K562 (cell line): ENCODE measurements around the gene PAX8. TPM values are rescaled to one million over a fixed set of nuclear protein-coding genes. Genes with fewer than 3 reads are reported as not detected.
A peak's percentile ranks its signal among the peaks of the same experiment; 100 is the strongest.

Experiments
- ATAC-seq: fragments of 200-7000 bp; cut with Tn5 transposase; 3 replicates; pipeline ENCODE4 v1.9.1; 2020; ENCODE audit warnings: moderate library complexity
- BruUV-seq: library from RNA; stranded (reverse); fragments of 400-500 nt; replicated peaks from 2 replicates; lab custom pipeline; 2021; lab: Mats Ljungman, UMichigan
- CTCF ChIA-PET: fragments of 300-600 bp; formaldehyde crosslinking; extraction: SDS; loops from one replicate; lab custom pipeline; 2021; ENCODE audit warnings: low intra/inter-chr PET ratio; lab: Yijun Ruan, JAX
- POLR2A ChIA-PET: fragments of 300-600, 350-650 bp; sonication (Branson Sonifier 250); formaldehyde crosslinking; extraction: SDS; loops from one replicate; lab custom pipeline; 2021; ENCODE audit warnings: antibody characterized with exemption, inconsistent platforms; lab: Yijun Ruan, JAX
- DNase-seq, 4 experiments: peaks; one replicate each; pipeline versions ENCODE4 v3.0.0 to v3.0.0-alpha.2; 2011 to 2018; ENCODE audit warnings: low spot score in 3 of 4, mixed read lengths in 3 of 4; ENCODE audit errors: extremely low read depth in 1 of 4
- FAIRE-seq: peaks from 2 replicates; lab custom pipeline; 2011; peaks lifted over from hg19 to GRCh38; lab: Jason Lieb, UNC
- H2AFZ ChIP-seq: 2 replicates; pipeline ENCODE4 v1.6.0; 2011; ENCODE audit warnings: low read depth, low read length, control low read depth, inconsistent platforms
- H3K27ac ChIP-seq: fragments of 200-600 bp; 3 replicates; pipeline ENCODE4 v1.8.0; 2011; ENCODE audit warnings: low read depth, mild to moderate bottlenecking, control low read depth, inconsistent platforms, low read length, moderate library complexity, mixed read lengths; ENCODE audit errors: extremely low read depth
- H3K27me3 ChIP-seq, 2 experiments: fragments of 300-600 bp in 1 of 2; 2 replicates in 1 of 2; 3 replicates in 1 of 2; pipeline versions ENCODE4 v1.6.0 to v1.8.0; 2011; ENCODE audit warnings: inconsistent platforms in 2 of 2, low read length in 2 of 2, mild to moderate bottlenecking in 1 of 2, mixed read lengths in 1 of 2, moderate library complexity in 1 of 2; ENCODE audit not compliant: control insufficient read depth in 2 of 2, insufficient read depth in 2 of 2
- H3K36me3 ChIP-seq: fragments of 300-600 bp; 3 replicates; pipeline ENCODE4 v1.8.0; 2011; ENCODE audit warnings: mild to moderate bottlenecking, low read length, inconsistent platforms; ENCODE audit not compliant: control insufficient read depth, insufficient read depth
- H3K4me1 ChIP-seq, 2 experiments: fragments of 200-600 bp in 1 of 2; replicated peaks in 1 of 2; 2 replicates in 1 of 2; 3 replicates in 1 of 2; pipeline versions ENCODE4 v1.5.1 to v1.8.0; 2011; ENCODE audit warnings: inconsistent platforms in 2 of 2, low read length in 2 of 2, mild to moderate bottlenecking in 1 of 2, mixed read lengths in 1 of 2, moderate library complexity in 1 of 2; ENCODE audit not compliant: control insufficient read depth in 2 of 2, insufficient read depth in 2 of 2
- H3K4me2 ChIP-seq: 2 replicates; pipeline ENCODE4 v1.6.1; 2011; ENCODE audit warnings: low read length, control low read depth, inconsistent platforms, mixed read lengths; ENCODE audit not compliant: insufficient read depth
- H3K4me3 ChIP-seq: fragments of 200-600 bp; sonication (generic), shearing (Covaris generic); 2 replicates; pipeline ENCODE4 v1.5.1; 2016; ENCODE audit warnings: control low read depth, inconsistent platforms
- H3K79me2 ChIP-seq: fragments of 200-600 bp; 3 replicates; pipeline ENCODE4 v1.8.0; 2011; ENCODE audit warnings: low read length, inconsistent platforms; ENCODE audit not compliant: control insufficient read depth, insufficient read depth
- H3K9ac ChIP-seq, 2 experiments: 2 replicates each; pipeline versions ENCODE4 v1.6.0 to v1.6.1; 2011; ENCODE audit warnings: low read depth in 2 of 2, low read length in 2 of 2, control low read depth in 1 of 2, inconsistent platforms in 1 of 2, mild to moderate bottlenecking in 1 of 2, mixed read lengths in 1 of 2; ENCODE audit not compliant: insufficient read depth in 1 of 2
- H3K9me1 ChIP-seq: one replicate; pipeline ENCODE4 v1.6.0; 2011; ENCODE audit warnings: inconsistent platforms, mild to moderate bottlenecking, low read length, moderate library complexity; ENCODE audit not compliant: control insufficient read depth, insufficient read depth
- H3K9me3 ChIP-seq: replicated peaks from 2 replicates; pipeline ENCODE4 v1.5.1; 2011; ENCODE audit warnings: low read depth, low read length, inconsistent platforms; ENCODE audit not compliant: control insufficient read depth, insufficient read depth
- H4K20me1 ChIP-seq: replicated peaks from 2 replicates; pipeline ENCODE4 v1.6.1; 2011; ENCODE audit warnings: low read length, inconsistent platforms, mixed read lengths; ENCODE audit not compliant: control insufficient read depth, insufficient read depth
- HCFC1 ChIP-seq: IDR thresholded peaks from 2 replicates; pipeline ENCODE4 v1.6.1; 2012; ENCODE audit warnings: low read depth, low read length, improper control_type of control experiment
- NR2C1 ChIP-seq, 2 experiments: fragments of 450-650 bp; IDR thresholded peaks; 2 replicates each; pipeline ENCODE4 v1.6.1; 2017; ENCODE audit warnings: mild to moderate bottlenecking in 2 of 2, antibody characterized with exemption in 1 of 2, inconsistent platforms in 1 of 2, missing compliant biosample characterization in 1 of 2, missing genetic modification characterization in 1 of 2
- POLR2G ChIP-seq: fragments of 200-400 bp; formaldehyde crosslinking; IDR thresholded peaks from 2 replicates; pipeline ENCODE4 v1.6.1; 2017; ENCODE audit warnings: low read depth, mild to moderate bottlenecking, antibody characterized with exemption, low read length, moderate library complexity
- ZBTB1 ChIP-seq: sonication (generic); formaldehyde crosslinking; IDR thresholded peaks from 2 replicates; pipeline ENCODE4 v1.8.1; 2023; ENCODE audit warnings: missing genetic modification reagents, low read depth, mild to moderate bottlenecking, borderline replicate concordance
- ZNF12 ChIP-seq: sonication (generic); formaldehyde crosslinking; IDR thresholded peaks from 2 replicates; pipeline ENCODE4 v1.4.0; 2020; ENCODE audit warnings: mild to moderate bottlenecking, missing genetic modification reagents
- ZNF232 ChIP-seq: sonication (generic); formaldehyde crosslinking; IDR thresholded peaks from 2 replicates; pipeline ENCODE4 v1.8.0; 2022; ENCODE audit warnings: mild to moderate bottlenecking, missing genetic modification reagents
- ZNF583 ChIP-seq: fragments of 250-450 bp; sonication (Bioruptor Pico); IDR thresholded peaks from 2 replicates; pipeline ENCODE4 v1.4.0; 2020
- WGBS: fragments of 100-300 bp; shearing (Covaris generic); methylation state at CpG from one replicate; pipeline ENCODE4 v1.1.6; 2016; ENCODE audit warnings: low coverage, mixed read lengths; ENCODE audit not compliant: insufficient coverage; ENCODE audit errors: missing lambda C conversion rate; 5-methylcytosine and 5-hydroxymethylcytosine counted together
- in situ Hi-C: fragments of 300-500 bp; cut with MboI; formaldehyde crosslinking; loops from 4 replicates; pipeline ENCODE4 v1.15.0; 2018; ENCODE audit warnings: inconsistent platforms, mixed read lengths
- intact Hi-C: fragments of 100-400 bp; cut with micrococcal nuclease; formaldehyde crosslinking; loops from 2 replicates; pipeline ENCODE4 v1.14.2; 2022
- polyA plus RNA-seq, 8 experiments: library from polyadenylated mRNA; depleted of rRNA in 4 of 8; stranded (reverse) in 5 of 8; unstranded in 3 of 8; fragments of >200 nt; fragmentation: Nextera tagmentation in 2 of 8; fragmentation: Illumina TruSeq in 1 of 8; extraction: Ambion mirVana in 2 of 8; extraction: Trizol in 1 of 8; gene quantifications; 2 replicates each; pipeline versions ENCODE4 v1.2.1 to v1.2.3, GENCODE V29; 2011 to 2014; ENCODE audit warnings: inconsistent platforms in 1 of 8, missing spikeins in 1 of 8
- total RNA-seq, 7 experiments: library from RNA; depleted of rRNA in 6 of 7; stranded (reverse); fragments of >200 nt in 6 of 7; fragmentation: Illumina TruSeq in 2 of 7; extraction: Trizol in 2 of 7; gene quantifications; 2 replicates each; pipeline versions ENCODE4 v1.2.1 to v1.2.3, GENCODE V29; 2011 to 2021; ENCODE audit warnings: low replicate concordance in 1 of 7
- TF ChIP-seq, protein P1 (sequence below): fragments of 250-450 bp; sonication (Bioruptor Pico); IDR thresholded peaks from 2 replicates; pipeline ENCODE4 v1.8.0; 2022; ENCODE audit warnings: moderate library complexity, mild to moderate bottlenecking, inconsistent platforms
- TF ChIP-seq, protein P2 (sequence below): fragments of 450-650 bp; IDR thresholded peaks from 2 replicates; pipeline ENCODE4 v1.6.1; 2017; ENCODE audit warnings: antibody characterized with exemption
- TF ChIP-seq, protein P3 (sequence below): fragments of 450-650 bp; IDR thresholded peaks from one replicate; pipeline ENCODE4 v1.6.1; 2018; ENCODE audit warnings: mild to moderate bottlenecking, moderate library complexity; ENCODE audit not compliant: partially characterized antibody

PAX8 gene
- total and polyA plus RNA-seq, 9 of the 15 experiments (the other 6 are each of a cell fraction or from before 2014, with no cell fraction given) = 0.13 to 2.1 (median 0.51) TPM

DNA sequence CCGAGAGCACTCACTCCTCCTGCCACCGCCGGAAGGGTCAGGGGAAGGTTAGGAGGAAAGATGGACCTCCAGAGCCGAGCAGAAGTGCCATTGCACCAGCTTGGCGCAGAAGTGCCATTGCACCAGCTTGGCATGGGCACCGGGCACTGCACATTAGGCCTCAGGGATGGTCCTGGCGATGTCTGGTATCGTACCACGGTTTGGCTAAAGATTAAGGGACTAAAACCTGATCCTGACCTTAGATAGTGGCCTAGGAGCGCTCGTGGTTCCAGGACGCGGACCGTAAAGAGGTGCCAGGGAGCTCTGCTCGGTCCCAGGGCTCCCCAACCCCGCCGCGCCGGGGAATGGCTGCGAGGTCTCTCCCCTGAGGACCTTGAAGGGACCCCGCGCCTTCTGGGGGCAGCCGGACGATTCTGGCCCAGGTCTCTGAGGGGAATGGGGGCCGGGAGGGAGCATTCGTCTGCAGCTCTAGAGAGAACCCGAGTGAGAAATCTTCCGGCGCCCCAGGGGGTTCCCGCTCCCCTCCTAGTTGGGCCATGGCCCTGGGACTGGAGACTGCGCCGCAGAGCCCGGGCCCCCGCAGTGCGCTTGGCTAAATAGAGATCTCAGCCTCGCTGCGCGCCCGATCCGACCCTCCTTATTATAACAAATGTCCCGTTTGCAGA is 1.8 kb downstream of the PAX8 start:
- H3K4me2 ChIP-seq = no peak overlapping the region
- no peaks in the 10 kb centered on the region for H3K9me3 ChIP-seq
- no peak for ATAC-seq
- ChIA-PET POLR2A (interaction anchor here (0.8 to 1.2 kb wide), 3 partner anchors 9 to 14 kb away, joined by 3 to 4 read pairs (median 4); no protein-coding TSS in a partner anchor), CTCF (no interaction called here)
- no peak overlapping the region for H3K9ac ChIP-seq
- no peak overlapping the region for H3K27ac ChIP-seq
- no peak overlapping the region for H3K4me3 ChIP-seq
- in situ Hi-C loops = no loop called here
- no peaks in the 10 kb centered on the region for H4K20me1 ChIP-seq
- no peaks in the 10 kb centered on the region for H3K79me2 ChIP-seq
- peaks cover 0 to 12% of the 10 kb centered on the region in 2 experiments; a peak in 2 of 5 replicates for H3K4me1 ChIP-seq
- no peak for DNase-seq
- no TSS peak for BruUV-seq
- TF ChIP-seq, protein P1, sequence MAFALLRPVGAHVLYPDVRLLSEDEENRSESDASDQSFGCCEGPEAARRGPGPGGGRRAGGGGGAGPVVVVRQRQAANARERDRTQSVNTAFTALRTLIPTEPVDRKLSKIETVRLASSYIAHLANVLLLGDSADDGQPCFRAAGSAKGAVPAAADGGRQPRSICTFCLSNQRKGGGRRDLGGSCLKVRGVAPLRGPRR = no peak
- 0 out of 2 replicates have a peak, but pooled peaks have one; percentile 32 for TF ChIP-seq POLR2G
- H3K27me3 ChIP-seq = peaks cover 36 to 46% of the 10 kb centered on the region in 2 experiments; a peak in 4 of 5 replicates
- H3K9me1 ChIP-seq = peaks cover 3% of the 10 kb centered on the region
- no peak overlapping the region for H2AFZ ChIP-seq
- no peaks in the 10 kb centered on the region for H3K36me3 ChIP-seq
- WGBS = 14% methylated on average over 41 of the region's 41 CpGs
- no peak for FAIRE-seq
- intact Hi-C loops = no loop called here

DNA sequence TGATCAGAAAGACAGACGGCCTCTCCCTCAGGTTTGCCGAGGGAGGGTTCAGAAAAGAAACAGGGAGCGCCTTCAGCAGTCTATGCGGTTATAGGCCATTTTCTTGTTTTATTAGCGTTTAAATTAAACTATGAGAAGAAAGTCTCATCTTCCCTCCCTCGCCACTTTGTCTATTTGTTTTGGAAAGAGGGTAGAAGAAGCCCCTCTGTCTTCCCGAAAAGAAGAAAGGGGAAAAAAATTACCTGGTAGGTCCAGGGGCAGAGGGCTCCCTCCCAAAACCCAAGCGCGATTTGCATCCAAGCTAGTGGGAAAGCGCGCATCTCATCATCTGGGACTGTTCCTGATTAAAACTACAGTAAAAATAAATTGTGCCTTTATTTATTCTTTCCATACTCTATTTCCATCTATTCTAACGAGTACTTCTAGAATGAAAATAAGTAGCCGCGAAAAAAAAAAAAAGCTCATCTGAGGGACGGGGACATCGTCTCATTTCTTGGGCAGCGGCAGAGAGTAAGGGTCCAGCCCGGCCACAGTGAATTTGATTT is 2.4 kb downstream of the PAX8 start:
- H3K9me1 ChIP-seq = peaks cover 6% of the 10 kb centered on the region
- WGBS = 45% methylated on average over 18 of the region's 18 CpGs
- H3K27me3 ChIP-seq = peaks cover 38 to 46% of the 10 kb centered on the region in 2 experiments; a peak in 4 of 5 replicates
- H2AFZ ChIP-seq = no peak overlapping the region
- in situ Hi-C loops (no loop called here), intact Hi-C loops (no loop called here)
- POLR2A ChIA-PET = interaction anchor here (0.7 to 1.2 kb wide), 3 partner anchors 9 to 223 kb away, joined by 3 to 4 read pairs (median 3); partner anchors contain the start of gene IL36B
- FAIRE-seq (no peak), DNase-seq (no peak), ATAC-seq (no peak)
- H3K36me3 ChIP-seq = no peaks in the 10 kb centered on the region
- no peaks in the 10 kb centered on the region for H3K9me3 ChIP-seq
- no peak overlapping the region for H3K4me2 ChIP-seq
- no peak overlapping the region for H3K9ac ChIP-seq
- no peak overlapping the region for H3K27ac ChIP-seq
- peaks cover 0 to 12% of the 10 kb centered on the region in 2 experiments; a peak in 2 of 5 replicates for H3K4me1 ChIP-seq
- H4K20me1 ChIP-seq = no peaks in the 10 kb centered on the region
- CTCF ChIA-PET = no interaction called here
- H3K79me2 ChIP-seq = no peaks in the 10 kb centered on the region
- BruUV-seq = no TSS peak
- H3K4me3 ChIP-seq = no peak overlapping the region
- TF ChIP-seq NR2C1 (IDR thresholded peaks at IDR 0.05) (no peak), NR2C1 (tag; IDR thresholded peaks at IDR 0.05) (no peak), HCFC1 (no peak), ZBTB1 (CRISPR knock-in tag) (no peak), ZNF583 (no peak), ZNF232 (CRISPR knock-in tag) (no peak), ZNF12 (CRISPR knock-in tag) (no peak)
- TF ChIP-seq, protein P2, sequence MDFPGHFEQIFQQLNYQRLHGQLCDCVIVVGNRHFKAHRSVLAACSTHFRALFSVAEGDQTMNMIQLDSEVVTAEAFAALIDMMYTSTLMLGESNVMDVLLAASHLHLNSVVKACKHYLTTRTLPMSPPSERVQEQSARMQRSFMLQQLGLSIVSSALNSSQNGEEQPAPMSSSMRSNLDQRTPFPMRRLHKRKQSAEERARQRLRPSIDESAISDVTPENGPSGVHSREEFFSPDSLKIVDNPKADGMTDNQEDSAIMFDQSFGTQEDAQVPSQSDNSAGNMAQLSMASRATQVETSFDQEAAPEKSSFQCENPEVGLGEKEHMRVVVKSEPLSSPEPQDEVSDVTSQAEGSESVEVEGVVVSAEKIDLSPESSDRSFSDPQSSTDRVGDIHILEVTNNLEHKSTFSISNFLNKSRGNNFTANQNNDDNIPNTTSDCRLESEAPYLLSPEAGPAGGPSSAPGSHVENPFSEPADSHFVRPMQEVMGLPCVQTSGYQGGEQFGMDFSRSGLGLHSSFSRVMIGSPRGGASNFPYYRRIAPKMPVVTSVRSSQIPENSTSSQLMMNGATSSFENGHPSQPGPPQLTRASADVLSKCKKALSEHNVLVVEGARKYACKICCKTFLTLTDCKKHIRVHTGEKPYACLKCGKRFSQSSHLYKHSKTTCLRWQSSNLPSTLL = no peak
- TF ChIP-seq, protein P3, sequence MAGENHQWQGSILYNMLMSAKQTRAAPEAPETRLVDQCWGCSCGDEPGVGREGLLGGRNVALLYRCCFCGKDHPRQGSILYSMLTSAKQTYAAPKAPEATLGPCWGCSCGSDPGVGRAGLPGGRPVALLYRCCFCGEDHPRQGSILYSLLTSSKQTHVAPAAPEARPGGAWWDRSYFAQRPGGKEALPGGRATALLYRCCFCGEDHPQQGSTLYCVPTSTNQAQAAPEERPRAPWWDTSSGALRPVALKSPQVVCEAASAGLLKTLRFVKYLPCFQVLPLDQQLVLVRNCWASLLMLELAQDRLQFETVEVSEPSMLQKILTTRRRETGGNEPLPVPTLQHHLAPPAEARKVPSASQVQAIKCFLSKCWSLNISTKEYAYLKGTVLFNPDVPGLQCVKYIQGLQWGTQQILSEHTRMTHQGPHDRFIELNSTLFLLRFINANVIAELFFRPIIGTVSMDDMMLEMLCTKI = no peak
